ENCODE measurements around the gene RPF1.
"Not testable (repeated sequence)": the region's sequence is repeated elsewhere in the genome, so short reads cannot be mapped to it uniquely, and the experiment has no call there.

The RPF1 gene

DNA sequence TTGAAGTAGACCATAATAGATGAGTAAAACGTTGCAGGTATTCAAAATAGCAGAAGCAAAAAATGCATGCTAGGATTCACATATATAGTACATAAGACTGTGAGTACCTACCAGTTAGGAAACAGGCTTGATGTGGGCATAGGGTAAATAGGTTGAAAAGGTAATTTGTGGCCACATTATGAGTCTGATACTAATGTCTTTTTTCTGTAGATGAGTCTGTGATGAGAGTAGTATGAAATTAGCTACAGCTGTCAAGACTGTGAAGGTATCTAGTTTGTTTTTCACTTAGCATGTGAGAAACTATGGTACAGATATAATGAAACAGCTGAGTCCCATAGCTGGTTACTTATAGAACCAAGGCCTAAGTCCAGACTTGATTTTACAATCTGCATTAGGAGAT, 14.7 kb downstream of the RPF1 start:
- no peak for DNase-seq

DNA sequence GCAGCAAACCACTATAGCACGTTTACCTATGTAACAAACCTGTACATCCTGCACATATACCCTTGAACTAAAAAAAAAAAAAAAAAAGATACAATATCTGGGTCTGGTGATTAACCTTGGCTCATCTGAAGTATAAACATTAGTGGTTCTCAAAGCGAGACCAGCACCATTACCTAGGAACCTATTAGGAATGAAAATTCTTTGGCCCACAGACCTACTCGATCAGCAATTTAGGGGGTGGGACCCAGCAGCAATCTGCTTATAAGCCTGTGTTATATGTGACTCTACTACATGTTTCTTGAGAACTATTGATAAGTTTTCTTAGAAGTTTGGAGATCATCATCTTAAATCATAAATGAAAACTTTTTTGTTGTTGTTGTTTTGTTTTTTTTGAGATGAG, 17.4 kb downstream of the RPF1 start:
- DNase-seq, result no peak

DNA sequence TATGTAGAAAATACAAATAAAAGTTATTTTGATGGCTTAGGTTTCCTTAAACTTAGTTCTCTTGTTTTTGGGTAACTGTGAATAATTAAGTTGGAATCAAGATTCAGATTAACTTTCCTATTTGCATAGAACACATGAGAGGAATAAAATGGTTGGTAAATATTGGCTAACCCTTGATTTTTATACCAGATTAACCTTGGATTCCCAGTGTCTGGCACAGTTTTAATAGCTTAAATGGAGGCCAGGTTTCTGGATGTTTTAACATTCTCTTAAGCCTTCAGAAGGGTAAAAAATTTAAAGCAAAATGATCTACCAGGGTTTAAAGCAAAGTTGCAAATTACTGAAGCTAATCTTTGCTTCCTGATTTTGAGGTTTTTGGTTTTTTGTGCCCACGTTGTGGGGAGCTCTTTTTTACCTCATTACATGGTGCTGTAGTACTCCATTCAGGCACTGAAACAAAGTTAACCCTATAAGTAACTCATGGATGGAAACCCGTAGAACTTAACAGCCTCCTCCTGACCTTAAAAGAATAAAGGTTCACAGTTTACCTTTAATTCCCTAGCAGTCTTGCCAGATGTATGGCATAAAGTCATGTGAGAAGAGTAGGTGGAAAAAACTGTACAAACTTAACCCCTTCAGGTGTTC, 18.7 kb downstream of the RPF1 start:
- no peak for DNase-seq

DNA sequence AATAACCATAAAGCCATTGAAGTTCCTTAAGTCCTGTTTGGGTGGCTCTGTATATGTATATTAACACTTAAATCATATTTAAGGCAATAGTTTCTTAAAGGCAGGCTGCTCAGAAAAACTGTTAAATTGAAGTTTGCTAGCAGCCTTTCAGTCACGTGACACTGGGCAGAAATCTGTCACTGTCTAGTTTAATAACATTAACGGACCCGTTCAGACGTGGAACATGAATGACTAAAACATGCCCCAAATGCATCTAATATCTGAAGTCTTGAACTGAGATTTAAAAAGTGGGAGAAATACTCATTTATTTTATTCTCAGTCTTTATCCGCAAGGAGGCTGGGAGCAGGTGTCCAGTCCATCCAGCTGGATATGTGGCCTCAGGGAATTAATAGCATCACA, 23.9 kb downstream of the RPF1 start:
- no peak for DNase-seq

DNA sequence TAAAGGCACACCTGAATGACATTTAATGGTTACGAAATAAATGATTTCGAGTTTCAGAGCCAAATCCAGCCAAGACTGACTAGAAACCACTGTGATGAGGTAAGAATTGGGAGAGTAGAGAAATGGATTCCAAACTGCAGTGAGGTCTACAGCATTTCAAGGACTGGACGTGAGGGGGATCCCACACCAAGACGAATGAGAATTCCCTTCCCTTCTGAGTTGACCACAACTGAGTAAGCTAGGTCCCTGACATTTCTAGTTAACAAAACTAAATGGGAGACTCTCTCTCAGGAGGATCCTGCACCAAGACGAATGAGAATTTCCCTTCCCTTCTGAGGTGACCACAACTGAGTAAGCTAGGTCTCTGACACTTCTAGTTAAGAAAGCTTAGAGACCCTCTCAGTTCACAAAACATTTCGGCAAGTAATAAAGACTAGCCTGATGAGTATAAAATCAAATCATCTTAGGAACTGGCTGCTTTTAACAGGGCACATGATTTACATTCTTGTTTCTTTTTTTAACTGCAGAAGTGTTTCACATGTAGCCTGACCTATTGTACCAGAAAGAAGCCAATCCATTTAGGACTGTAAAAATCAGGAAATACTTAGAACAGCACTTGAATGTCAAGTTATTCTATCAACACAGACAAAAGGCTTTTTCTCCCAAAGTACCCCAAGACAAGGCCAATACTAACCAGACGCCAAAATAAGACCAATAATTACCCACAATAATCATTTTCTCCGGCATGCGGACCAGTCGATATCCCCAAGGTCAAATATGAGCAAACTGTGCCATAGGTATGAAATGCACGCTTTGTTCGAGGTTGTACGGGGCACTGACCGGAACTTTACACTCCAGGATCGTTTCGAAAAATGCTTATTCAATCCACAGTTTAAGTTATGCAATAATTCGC, 25.8 kb downstream of the RPF1 start:
- DNase-seq, result no peak

DNA sequence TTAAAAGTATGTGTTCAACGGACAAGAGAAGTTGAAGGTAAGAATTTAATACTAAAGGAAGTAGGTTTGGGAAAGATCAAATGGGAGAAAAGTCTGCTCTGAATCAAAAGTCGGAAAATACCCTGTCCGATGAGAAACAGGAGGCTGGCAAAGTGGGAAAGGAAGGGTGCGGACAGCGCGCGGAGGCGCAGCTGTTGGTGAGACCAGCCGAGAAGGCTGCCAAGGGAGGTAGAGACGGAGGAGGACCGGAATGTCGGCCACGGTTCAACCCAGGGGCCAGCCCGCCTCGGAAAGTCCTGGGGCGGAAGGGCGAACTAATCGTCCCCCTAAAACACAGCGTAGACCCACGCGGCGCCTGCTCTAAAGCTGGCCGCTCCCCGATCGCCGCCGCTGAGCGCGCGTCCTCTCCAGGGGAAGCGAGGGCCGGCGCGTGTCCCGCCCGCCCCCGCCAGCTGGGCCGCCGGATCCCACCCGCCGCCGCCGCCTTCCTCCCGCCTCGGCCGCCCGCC, 26.5 kb downstream of the RPF1 start:
- DNase-seq, result no peak

DNA sequence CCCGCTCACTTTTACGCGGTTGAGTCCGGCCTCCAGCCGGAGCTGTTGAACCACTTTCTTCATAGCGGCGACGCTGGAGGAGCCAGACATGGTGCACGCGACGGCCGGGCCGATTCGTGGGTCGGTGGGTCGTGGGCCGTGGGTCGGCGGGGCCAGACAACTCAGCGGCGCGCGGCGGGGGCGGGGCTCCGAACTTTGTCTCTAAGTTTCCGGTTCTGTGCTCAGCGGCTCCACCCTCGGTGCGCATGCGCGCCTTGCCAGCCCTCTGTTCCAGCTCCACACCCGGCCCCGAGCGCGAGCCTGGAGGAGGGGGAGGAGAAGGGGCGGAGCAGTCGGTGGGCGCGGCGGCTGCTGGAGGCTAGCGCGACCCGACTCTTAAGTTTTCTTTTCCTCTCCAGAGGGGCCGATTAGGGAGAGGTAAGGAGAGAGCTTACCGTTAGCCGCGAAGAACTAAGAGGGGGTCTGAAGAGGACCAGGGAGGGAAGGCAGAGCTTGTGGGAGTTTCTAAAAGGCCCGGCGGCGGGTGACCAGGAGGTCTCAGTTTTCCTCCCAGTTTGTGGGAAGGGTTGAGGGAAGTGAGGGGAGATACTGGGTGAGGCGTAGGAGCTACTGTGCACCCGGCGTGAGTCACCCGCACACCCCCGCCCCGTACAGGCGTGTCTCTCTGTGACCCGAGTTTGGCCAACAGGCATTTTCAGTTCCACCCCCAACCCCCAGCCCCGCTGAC, 27.1 kb downstream of the RPF1 start, which contains the start of the genes GNG5 and SPATA1:
Gene GNG5, minus strand, starts transcription at position 580 of the 727 bp plus-strand sequence. Its CDS starts 490 bp downstream, at position 90.
Gene SPATA1, plus strand, starts transcription at position 385 of the 727 bp plus-strand sequence. CDS start 9,974 bp downstream, outside the sequence.
- DNase-seq, result peak; percentile 74

DNA sequence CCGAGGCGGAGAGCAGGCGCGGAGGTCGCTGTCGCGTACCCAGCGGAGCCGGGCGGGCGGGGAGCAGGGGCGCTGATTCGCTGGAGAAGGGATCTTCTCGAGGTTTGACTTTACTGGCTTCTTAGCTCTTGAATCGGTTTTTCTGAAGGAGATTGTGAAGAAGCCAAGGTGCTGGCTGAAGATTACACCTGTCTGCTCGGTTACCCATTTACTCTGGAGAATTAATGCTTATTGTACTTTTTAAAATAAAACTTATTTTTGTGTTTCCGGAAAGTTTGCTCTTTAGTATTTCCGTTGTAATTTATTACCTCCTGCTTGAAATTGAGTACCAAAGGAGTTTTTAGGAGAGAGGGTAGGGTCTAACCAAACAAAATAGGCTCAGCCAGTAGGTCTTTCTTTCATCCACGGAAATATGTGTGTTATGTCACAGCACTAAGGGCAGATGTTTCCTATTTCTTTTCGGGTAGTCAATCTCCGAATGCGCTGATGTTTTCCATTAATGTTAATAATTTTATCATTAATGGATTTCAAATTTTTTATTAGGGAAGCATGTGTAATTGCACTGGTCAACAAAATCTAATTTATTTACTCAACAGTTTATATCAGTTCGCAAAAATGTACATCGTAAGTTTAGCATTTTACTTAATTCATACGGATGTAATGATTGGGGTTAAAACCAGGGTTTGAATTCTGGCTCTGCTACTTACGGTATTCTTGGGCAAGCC, 27.8 kb downstream of the RPF1 start:
- DNase-seq, result no peak

DNA sequence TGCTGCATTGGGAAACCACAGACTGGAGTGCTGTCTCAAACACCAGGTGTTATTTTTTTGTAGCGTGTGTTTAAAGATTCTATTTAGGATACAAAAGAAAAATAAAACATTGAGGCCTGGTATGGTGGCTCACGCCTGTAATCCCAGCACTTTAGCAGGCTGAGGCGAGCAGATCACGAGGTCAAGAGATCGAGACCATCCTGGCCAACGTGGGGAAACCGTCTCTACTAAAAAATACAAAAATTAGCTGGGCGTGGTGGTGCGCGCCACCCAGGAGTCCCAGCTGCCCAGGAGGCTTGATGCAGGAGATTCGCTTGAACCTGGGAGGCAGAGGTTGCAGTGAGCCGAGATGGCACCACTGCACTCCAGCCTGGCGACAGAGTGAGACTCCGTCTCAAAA, 28.8 kb downstream of the RPF1 start:
- not testable (repeated sequence) for DNase-seq

DNA sequence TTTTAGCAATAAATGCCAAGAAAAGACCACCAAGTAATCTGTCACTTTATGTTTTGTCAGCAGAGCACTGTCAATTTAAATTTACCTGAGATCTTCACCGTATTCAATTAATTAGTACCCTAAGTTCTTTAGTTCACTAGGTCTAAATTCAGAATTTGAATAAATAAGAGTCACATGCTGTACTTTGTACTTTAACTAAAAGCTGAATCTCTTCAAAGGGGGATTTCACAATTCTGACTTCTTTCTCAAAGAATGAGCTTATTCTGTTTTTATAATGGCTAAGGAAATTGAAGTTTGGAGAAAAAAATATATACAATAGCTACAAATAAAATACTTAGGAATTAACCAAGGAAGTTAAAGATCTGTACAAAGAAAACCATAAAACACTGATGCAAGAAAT, 29.4 kb downstream of the RPF1 start:
- no peak for DNase-seq

DNA sequence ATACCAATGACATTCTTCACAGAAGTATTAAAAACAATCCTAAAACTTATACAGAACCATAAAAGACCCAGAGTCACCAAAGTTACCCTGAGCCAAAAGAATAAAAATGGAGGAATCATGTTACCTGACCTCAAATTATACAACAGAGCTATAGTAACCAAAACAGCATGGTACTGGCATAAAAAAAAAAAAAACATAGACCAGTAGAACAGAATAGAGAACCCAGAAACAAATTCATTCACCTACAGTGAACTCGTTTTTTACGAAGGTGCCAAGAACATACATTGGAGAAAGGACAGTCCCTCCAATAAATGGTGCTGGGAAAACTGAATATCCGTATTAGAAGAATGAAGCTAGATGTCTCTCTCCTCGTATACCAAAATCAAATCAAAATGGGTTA, 30.0 kb downstream of the RPF1 start:
- DNase-seq, result no peak

DNA sequence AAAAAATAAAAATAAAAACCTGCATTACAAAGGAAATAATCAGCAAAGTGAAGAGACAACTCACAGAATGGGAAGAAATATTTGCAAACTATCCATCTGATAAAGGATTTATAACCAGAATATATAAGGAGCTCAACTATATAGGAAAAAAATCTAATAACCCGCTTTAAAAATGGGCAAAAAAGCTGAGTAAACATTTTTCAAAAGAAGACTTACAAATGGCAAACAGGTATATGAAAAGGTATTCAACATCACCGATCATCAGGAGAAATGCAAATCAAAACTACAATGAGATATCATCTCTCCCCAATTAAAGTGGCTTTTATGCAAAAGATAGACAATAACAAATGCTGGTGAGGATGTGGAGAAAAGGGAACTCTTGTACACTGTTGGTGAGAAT, 31.1 kb downstream of the RPF1 start:
- DNase-seq, result no peak

DNA sequence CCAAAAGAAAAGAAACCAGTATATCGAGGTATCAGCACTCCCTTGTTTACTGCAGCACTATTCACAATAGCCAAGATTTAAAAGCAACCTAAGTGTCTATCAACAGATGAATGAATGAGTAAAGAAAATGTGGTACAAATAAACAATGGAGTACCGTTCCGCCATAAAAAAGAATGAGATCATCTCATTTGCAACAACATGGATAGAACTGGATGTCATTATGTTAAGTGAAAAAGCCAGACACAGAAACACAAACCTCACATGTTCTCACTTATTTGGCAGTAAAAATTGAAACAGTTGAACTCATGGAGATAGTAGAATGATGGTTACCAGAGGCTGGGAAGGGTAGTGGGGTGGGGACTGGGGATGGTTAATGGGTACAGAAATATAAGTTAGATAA, 31.6 kb downstream of the RPF1 start:
- no peak for DNase-seq

DNA sequence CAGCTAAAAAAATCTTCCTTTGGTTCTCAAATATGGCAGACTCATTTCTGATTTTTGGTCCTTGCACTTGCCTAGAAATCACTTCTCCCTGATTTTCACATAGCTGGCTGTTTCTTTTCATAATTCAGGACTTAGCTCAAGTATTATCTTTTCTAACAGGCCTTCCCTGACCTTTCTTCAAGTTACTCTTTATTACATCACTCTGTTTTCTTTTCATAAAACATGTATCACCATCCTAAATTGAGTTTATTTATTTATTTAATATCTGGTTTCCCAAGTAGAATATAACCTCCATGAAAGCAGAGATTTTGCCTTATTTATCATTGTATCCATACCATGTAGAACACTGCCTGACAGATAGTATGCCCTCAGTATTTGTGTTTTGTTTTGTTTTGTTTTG, 45.5 kb downstream of the RPF1 start:
- DNase-seq, result no peak

DNA sequence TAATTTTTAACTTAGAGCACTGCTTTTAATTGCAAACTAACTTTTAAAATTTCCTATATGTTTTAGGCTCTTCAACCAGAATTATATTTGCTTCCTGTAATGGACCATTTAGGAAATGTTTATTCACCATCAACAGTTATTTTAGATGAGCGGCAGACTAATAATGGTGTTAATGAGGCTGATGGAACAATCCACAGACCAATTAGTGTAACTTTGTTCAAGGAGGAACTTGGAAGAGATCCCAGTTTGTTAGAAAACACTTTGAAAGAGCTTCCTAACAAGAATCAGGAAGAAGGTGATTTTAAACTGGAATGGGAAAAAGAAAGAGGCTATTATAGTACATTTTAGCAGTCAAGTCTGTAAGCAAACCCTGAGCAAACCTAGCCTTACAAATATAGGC, 46.7 kb downstream of the RPF1 start:
- DNase-seq, result no peak

DNA sequence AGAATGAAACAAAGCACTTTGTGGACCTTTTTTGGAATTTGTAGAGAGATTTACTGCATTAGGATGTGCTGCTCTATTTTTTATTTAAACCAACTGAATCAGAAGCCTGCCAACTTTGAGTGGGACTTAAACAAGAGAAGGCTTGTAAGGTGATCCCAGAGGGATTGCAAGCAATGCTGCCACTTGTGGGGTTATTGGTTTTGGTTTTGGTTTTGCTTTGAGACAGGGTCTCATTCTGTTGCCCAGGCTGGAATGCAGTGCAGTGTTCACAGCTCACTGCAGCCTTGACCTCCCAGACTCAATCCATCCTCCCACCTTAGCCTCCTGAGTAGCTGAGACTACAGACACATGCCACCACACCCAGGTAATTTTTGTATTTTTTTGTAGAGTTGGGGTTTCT, 59.5 kb downstream of the RPF1 start:
- no peak for DNase-seq

DNA sequence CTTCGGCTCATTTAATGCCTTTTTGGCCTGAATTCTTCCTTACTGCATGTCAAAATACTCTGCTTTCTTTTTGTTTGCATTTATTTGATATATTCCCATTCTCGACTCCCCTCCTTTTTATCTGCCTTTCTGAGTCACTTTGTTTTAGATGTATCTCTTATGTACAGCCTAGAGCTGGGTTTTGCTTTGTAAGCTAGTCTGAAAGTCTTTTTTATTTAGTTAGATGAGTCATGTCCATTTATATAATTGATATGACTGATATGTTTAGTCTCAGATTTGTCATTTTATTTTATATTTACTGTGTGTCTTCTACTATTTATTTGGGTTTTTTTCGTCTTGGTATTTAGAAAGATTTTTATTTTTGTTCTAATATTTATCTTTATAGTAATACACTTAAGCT, 60.9 kb downstream of the RPF1 start:
- no peak for DNase-seq

DNA sequence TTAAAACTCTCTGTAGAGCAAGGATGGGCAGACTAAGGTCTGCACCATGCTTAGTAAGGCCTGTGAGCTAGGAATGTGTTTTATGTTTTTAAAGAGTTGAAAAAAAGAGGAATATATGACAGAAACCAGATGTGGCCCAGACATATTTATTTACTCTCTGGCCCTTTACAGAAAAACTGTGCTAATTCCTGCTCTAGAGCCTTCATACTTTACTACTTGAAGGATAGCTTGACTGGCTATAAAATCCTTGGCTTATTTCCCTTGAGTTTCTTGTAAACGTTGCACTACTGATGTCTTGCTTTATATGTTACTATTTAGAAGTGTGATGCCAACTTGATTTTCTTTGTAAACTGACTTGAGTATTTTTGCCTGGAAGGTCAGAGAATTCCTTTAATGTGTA, 61.7 kb downstream of the RPF1 start:
- no peak for DNase-seq

DNA sequence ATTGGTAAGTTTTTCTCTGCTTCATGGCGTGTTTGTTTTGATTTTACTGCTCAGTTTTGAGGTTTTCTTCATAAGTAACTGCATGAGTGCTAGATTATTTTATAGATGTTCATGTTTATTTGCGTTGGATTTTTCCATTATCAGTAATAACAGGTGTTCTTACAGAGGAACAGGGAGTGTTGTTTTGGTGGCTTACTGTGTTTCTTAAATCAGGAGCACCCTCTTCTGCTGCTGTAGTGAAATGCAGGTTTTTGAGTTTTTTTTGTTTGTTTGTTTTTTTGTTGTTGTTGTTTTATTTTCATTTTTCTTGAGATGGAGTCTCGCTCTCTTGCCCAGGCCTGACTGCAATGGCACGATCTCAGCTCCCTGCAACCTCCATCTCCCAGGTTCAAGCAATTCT, 62.6 kb downstream of the RPF1 start:
- no peak for DNase-seq
